Stimulated activated CD4-positive, alpha-beta T cell treated with anti-CD3 and anti-CD28 coated beads, Interleukin-15, amount 100 ng/mL, for 48 hours (primary cell): ENCODE data around the gene GPR42.

Experiments
- DNase-seq, 2 donors: peaks; one replicate each; pipeline ENCODE4 v3.0.0-alpha.2; 2020; ENCODE audit warnings: low read depth in 2 of 2

GPR42 gene

GRCh38 chr19:35417713-35418534, 47.1 kb downstream of the GPR42 start:
- no peak for DNase-seq

- no peak for DNase-seq
Observed at GRCh38 chr19:35419046-35419445, 48.2 kb downstream of the GPR42 start.

GRCh38 chr19:35419805-35420204, 48.9 kb downstream of the GPR42 start:
- no peak for DNase-seq

- no peak for DNase-seq
Observed at GRCh38 chr19:35421362-35421761, 50.5 kb downstream of the GPR42 start.
